Activated CD4-positive, alpha-beta T cell treated with anti-CD3 and anti-CD28 coated beads for 4 hours (primary cell): ENCODE data around the gene SETD3.

Experiments
- DNase-seq, 2 donors: peaks; one replicate each; pipeline ENCODE4 v3.0.0-alpha.2; 2020

The SETD3 gene

DNA sequence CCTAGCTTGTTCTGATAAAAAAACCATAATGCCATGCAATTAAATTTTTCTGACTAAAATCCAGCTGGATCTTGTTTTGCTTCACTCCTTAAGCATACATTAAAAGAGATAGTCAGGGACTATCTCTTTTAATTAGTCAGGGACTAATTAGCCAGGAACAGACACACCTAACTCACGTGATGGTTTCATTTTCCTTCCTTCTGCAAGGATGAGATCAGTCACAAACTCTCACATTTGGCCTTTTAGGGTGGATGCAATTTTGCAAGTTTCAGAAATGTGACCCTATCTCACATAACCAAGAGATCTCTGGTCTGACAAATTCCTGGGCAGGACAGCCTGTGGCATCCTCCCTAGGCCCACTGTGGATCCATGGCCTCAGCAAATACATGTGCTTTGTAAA, 62.4 kb downstream of the SETD3 start:
- DNase-seq: no peak

DNA sequence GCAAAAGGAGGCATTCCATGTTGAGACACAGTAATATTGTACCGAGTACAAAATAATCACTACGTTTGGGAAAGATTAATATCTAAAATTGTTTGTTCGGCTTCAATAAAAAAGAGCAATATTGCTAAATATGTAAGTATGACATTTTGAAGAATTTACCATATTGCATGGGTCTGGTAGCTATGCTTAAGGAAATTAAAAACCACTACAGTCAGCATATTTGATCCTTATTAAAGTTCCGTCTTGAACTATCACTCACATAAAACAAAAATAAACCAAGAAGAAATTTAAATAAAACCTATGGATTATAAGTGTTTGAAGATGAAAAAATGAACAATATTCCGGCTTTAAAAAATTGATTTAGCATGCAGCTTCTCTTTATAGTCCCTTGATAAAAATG, 63.8 kb downstream of the SETD3 start:
- DNase-seq: no peak

DNA sequence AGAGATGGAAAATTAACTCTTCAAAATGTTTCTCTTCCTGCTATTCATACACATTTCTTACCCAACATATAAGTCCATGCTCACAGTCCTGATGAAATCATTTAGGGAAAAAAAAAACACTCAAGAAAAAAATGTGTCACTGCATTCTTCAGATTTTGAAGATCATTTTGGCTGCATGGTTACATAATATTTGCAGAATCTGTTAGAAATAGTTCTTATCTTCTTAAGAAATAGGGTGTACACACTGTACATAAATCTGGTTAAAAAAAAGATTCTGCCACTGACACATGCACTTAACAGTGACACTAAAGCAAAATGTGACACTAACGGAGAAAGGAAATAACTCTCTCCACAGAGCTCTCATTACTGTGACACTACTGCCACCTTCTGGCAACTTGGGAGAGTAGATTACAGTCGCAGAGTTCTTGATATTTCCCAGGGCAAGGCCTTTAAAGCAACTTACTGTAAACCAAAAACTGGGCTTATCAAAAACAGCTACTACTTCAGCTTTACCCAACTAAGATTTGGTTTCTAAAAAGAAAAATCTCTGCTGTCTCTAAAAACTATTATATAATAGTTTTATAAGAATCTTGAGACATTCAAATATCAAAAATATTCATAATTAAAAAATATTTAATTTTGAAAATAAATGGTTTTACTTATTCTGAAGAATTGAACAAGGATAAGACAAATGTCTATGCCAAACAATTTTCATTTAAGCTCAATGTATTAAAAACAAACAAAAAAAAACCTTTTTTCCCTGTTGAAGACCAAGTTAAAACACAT, 65.0 kb downstream of the SETD3 start:
- DNase-seq: peak; percentile 60 to 67

DNA sequence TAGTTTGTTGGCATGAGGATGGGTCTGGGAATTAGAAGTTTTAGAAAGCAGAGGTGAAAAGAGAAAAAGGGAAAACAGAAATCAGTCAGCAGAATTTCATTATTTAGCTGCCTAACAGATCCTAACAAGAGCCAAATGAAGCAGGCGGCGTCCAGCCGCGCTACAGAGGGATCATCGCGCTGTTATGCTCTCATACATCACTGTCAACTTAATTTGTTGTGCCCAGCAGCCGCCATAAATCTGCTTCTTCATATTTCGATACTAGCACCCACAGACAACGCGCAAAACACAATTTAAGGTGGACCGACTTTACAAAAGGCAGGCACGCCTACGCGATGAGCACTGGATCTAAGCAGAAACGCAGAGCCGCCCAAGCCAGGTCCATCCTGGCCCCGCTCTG, 66.7 kb downstream of the SETD3 start:
- no peak for DNase-seq

DNA sequence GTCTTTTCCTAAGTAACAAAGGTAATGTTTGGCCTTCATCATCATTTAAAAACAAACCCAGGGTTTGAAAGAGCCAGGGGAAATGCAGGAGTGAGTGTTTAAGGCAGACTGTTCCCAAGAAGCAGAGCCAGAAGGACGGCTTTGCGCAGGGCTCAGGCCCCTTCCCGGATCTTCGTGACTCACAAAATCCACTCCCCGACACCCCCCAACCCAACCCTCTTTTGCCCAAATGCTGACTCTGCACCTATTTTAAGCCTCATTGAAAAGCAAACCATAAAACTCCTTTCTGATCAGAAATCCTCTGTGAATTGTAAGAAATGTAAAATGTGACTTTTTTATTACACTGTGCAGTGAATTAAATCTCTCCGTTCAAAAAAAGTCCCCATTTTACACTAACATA, 67.5 kb downstream of the SETD3 start:
- DNase-seq: no peak

DNA sequence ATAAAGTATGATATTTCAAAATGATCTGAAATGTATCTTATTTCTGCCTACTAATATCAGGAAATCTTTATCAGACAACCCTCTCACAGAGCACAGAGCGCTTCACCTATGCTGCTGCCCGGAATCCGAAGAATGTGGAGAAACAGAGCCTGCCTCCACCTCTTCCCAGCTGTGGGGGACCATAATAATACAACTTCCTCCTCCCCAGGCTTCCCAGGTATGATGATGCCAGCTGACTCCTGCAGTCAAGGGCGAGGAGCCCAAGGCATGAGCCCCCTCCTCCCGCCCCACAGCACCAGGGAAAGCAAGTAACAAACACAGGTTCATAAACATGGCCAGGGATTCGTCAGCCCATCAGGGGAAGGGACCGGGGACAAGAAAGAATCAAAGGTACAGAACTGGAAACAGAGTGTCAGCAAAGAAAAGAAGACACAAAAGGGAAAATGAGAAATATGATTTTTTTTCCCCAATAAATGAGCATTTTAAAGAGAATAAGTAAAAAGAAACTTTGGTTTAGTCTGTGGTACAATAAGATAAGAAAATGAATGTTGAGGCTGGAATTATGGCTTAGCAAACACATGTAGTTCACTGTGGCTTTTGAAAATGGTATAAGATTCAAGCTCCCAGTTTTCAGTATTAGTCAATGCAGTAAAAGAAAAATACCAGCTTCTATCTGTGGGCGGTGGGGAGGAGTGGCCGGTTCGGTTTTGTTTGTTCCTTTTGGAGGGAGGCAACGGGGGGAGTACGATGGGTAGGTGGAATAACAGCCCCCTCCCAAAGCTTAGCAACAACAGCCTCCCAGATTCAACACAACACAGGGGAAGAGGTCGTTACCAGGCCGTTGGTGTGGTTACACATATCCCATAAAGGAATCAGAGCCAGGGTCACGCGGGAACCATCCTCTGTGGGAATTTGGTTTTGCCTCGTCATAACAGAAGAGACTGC, 68.3 kb downstream of the SETD3 start:
- DNase-seq: no peak

DNA sequence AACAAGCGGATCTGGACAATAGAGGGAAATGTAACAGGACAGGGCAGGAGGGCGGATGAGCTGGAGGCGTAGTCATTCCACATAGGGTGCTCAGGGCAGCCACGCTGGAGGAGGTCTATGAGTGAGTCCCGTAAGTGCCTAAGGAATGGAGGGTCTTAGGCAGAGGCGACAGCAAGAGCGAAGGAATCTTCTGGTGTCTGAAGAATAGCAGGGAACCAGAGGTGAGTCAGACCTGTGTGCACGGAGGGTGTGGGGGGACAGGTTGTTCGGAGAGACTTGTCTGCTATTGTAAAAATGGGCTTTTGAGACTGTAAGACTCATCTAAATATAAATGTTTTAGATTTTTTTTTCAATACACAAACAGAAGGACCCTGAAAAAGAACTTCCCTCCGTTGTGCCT, 70.6 kb downstream of the SETD3 start:
- DNase-seq: no peak

DNA sequence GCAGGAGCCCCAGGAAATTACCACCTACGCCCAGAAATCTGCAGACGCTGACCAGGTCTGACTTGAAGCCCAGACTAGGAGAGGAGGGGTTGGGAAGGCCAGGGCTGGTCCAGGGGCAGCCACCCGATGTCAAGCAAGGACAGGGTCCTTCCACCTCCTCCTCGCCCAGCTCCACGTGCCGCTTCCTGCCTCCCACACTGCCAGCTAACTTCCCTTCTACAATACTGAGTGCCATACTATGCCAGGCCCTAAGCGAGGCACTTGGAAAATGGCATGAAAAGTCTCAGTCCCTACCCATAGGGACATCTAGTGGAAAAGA, 71.7 kb downstream of the SETD3 start:
- no peak for DNase-seq

DNA sequence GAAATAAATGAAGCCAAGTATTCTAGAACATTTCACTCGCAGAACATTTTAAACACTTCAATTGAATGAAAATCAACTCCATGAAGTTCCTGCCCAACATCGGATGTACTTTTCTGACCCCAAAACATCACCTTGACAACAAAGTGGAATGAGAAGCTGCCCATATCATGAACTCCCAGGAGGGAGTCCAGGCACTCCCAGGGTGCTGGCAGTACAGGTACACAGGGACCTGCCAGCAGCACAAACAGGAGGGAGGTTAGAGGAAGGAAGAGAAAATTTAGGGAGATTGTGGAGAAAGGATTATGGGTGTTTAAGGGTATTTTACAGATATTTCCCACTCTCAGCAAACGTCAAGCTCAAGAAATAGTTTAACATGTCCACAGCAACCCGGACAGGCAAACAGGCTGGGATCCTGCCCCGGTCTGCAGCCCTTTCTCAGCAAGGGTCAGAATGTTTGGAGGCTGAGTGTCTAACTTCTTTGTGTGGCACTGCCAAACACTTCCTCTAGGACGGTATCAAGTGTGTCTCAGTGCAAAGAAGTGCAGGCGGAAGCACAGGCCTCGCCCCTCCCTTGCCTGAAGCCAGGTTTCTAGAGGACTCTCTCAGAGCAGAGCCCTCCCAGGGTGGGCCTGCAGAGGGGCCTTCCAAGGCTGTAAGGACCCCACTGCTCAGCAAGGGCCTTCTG, 72.2 kb downstream of the SETD3 start:
- DNase-seq: no peak

DNA sequence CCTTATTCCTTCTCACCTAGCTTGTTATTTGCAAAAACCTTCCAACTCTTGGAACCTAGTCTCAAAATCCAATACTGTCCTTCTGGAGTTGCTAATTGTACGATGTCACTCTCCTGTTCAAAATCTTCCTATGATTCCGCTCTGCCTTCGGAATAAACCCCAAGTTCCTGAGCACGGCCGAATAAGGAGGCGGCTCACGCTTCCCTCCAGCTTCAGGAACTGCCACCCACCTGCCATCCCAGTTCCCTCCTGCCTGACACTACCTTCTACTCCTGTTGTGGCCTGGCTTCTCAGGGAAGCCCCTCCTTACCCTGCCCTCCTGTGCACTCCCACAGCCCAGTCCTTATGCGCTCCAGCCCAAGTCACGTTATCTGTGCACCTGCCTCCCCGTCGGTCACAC, 73.2 kb downstream of the SETD3 start:
- DNase-seq: no peak

DNA sequence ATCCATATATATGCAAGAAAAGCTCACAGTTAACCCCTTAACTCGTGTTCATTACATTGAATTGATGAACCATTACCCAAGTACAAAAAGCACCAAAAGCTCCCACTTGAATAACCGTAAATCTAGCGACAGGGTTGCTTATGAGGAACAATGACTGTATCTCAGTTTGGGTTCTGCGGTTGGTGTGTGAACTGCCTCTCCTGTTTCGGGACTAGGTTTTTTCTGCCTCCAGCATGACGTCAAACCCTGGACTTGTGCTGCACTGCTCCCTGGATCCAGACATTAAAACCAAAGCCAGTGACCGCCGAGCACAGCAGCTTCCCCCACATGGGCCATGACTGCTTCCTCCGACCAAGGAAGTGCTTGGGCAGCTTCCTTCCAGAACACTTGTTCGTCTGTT, 77.7 kb downstream of the SETD3 start:
- no peak for DNase-seq

DNA sequence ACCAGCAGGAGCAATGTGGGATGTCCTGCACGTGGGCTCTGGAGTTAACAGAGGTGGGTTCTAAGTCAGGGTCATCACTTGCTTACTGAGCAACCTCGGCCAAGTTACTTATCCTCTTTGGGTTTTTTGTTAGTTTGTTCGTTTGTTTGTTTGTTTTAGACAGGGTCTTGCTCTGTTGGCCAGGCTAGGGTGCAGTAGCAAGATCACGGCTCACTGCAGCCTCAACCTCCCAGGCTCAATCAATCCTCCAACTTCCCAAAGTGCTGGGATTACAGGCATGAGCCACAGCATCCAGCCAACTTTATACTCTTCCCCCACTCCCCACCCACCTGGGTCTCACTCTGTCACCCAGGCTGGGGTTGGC, 78.4 kb downstream of the SETD3 start:
- DNase-seq: no peak

DNA sequence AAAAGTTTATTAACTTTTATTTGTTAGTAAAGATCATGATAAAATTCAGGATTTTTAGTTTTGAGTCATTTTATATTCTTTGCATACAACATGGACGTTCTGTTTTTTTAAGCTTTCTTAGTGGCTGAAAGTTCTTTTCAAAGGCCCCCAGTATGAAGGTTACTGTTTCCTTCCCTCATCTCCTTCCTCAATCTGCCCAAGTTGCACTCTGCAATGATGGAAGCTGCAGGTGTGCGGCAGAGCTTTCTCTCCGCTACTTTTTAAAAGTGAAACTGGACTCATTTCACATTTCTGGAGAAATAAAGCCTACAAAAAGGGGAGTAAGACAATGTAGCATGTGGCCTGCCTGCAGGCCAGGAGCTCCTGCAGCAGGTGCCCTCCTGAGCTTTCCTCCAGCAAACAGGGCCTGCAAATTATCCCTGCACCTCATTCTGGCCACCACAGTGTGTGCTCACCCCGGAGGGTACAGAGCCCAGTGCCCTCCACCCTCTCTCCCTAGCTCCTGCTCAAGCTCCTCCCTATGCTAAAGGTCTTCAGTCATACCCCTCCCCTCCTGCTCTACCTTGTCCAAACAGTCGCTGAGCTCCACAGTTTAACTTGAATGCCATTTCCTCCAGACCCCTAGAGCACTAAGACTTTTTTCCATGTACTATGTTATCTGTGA, 78.9 kb downstream of the SETD3 start:
- DNase-seq: no peak

DNA sequence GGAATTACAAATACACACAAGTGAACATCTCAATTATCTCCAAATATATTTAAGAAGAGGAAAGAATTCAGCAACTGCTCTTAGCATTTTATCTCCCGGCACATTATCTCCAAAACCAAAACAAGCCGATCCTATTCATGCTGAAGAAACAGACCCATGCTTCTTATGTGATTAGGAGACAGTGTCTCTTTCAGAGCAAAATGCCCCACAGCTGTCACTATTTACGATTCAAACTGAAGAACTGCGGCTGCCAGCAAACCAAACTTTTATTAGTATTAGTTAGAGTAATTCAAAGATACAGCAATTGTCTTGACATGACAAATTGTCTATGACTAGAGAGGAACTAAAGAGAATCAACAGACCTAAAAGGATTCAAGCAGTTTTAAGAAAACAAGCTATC, 79.4 kb downstream of the SETD3 start:
- DNase-seq: no peak

DNA sequence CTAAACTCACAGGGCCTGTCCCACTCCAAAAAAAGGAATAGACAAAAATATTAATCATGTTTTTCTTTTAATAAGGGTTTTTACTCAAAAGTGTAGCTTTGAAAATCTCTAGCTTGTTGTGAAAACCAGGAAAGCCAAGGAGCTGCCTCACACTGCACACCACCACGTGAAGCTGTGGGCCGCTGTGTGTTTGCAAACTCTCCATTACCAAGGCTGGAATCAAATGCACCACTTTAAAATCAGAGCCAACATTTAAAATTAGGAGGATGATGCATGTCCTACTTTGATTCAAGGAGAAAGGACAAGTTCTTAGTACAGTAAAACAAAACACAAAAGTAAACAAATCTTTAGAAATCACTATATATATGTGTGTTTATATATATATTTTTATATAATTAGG, 83.0 kb downstream of the SETD3 start:
- no peak for DNase-seq

DNA sequence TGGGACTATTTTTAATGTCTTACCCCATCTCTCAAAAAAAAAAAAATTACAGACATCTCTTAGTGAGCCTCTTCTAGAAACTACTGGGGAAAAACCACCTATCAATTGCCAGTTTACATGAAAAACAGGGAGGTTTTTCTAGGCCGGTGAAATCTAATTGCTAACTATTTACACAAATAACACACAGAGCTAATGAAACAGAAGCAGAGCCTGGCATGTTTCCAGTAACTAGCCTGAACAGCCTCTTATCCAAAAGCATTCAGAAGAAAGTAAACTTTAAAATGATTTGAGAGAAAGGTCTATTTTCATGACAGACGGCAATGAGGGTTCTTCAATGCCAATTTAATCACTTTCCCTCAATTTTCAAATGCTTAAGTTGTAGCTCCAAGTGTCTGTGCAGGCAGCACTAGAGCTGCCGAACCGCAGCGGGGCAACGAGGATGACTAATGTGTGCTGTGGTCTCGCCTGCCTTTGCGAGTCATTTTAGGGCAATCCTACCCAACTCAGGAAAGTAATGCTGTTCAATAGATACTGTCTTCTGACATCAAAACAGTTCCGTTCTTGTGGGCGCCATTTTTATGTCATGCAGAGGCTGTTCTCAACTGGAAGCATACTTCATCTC, 84.6 kb downstream of the SETD3 start:
- peak; percentile 22 to 32 for DNase-seq

DNA sequence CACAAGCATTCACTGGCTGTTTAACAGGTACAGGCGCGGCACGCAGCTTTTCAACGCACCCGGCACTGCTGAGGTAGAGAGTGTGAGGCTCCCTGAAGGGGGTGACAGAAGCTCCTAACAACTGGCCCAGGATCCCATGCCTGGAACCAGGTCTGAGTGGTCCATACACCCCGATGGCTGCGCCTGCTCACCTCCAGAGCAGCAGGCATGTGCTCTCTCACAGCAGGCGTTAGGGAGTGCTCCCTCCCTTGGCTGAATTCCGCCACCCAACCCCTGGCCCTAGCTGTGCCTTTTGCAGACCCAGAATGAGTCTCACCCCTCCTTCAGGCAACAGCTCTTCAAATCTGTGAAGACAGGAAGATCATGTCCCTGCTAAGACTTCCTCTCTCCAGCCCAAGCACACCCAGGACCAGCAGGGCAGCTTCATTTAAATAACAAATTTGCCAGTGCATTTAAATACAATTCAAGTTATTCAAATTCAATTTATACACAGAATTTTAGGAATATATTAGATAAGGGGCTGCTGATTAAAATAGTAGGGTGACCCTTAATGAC, 86.0 kb downstream of the SETD3 start:
- no peak for DNase-seq

DNA sequence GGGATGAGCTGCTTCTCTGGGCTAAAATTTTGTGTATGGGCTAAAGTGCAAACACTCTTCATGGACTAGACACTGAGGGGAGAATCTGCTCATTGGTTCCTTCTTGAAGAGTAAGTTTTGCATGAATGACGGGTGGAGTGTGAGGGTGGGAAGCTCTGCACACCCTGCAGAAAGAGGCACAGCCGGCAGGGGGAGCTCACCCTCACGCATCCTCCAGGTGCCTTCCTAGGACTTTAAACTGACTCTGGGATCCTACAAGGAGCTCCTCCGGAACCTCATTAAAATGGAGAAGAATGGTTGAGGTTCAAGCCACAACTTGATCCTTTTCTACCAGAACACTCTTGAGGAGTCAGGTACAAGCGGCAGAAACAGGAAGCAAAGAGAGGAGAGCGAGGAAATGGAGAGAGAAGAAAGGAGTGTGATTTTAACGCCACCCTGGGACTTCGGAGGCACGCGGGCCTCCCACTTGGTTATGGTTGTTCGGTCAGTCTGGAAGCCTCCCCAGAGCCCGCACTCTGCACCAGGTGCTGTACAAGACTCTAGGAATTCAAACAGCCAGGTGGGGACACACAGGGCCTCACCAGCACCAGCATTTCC, 87.5 kb downstream of the SETD3 start:
- DNase-seq: peak; percentile 12 to 23

DNA sequence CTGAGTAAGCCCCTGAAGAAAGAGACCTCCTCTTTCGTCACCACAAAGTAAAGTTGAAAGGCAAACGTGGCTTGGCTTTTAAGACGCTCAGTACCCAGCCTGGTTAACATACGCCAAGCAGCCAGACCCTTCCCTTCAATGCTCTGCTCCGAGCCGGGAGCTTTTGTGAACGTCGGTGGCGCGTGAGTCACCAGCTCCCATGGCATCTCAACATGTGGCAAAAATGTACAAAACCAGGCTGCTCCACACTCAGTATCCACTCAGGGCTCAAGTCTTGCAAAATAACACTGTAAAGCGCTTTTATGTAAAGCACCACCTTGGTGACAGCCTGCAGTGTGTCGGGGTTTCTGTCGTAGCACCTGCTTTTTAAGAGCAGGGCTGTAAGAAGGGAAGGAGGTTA, 89.0 kb downstream of the SETD3 start:
- DNase-seq: no peak

DNA sequence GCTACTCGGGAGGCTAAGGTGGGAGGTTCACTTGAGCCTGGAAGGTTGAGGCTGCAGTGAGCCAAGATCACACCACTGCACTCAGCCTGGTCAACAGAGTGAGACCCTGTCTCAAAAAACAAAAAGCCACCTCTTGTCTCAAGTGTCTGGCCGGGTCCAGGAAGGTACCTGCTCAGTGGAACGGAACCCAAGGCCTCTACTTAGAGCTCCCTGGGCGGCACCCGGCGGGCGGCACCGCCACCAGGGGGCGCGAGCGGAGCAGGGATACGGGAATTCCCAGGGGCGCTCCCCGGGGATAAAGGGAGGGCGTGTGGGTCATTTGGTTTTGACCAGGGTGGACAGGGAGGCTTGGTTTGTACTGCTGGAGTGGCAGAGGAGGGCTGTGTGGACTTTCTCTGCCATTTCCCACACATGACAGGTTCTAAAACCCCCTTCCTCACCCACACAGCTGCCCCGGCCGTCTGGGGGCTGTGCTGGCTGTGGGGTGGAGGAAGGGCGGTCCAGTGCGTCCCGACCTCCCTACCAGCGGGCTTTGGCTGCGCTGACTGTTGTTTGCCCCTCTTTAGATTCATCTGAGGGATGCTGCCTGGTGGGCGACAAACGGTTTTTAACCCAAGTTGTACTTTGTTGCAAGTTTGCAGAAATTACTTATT, 91.4 kb downstream of the SETD3 start:
- DNase-seq: peak; percentile 19 to 42

DNA sequence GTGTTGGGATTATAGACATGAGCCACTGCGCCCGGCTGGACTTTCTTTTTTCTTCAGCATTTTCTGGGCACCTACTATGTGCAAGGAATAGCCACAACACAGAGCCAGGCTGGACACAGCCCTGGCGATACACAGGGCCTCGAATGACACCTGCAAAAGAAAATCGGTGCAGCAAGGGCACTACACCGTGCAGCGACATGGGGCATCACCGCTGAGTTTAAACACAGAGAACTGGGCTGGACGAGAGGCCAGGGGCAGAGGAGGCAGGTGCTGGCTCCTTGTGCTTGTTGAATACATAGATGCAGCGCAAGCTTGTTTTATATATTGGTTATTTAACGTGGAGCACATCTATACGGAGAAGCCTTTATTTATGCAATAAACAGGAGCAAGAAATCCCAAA, 92.4 kb downstream of the SETD3 start:
- no peak for DNase-seq

DNA sequence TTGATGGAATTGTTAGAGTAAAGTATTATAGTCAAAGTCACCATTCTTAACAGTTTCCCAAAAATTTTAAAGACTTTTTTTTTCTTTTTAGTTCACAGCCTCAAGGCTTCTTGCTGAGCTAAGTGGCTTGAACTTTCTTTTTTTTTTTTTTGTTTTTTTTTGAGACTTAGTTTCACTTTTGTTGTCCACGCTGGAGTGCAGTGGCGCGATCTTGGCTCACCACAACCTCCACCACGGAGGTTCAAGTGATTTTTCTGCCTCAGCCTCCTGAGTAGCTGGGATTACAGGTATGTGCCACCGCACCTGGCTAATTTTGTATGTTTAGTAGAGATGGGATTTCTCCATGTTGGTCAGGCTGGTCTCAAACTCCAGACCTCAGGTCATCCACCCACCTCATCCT, 92.8 kb downstream of the SETD3 start:
- DNase-seq: no peak
